GM15510 (cell line): Measurements from ENCODE around the gene PTPRE.

Source experiments
- POLR2A ChIP-seq: IDR thresholded peaks from 3 replicates; pipeline ENCODE4 v1.6.1; 2011; ENCODE audit warnings: borderline replicate concordance; ENCODE audit not compliant: insufficient read length; ENCODE audit errors: extremely low read depth

PTPRE gene

DNA sequence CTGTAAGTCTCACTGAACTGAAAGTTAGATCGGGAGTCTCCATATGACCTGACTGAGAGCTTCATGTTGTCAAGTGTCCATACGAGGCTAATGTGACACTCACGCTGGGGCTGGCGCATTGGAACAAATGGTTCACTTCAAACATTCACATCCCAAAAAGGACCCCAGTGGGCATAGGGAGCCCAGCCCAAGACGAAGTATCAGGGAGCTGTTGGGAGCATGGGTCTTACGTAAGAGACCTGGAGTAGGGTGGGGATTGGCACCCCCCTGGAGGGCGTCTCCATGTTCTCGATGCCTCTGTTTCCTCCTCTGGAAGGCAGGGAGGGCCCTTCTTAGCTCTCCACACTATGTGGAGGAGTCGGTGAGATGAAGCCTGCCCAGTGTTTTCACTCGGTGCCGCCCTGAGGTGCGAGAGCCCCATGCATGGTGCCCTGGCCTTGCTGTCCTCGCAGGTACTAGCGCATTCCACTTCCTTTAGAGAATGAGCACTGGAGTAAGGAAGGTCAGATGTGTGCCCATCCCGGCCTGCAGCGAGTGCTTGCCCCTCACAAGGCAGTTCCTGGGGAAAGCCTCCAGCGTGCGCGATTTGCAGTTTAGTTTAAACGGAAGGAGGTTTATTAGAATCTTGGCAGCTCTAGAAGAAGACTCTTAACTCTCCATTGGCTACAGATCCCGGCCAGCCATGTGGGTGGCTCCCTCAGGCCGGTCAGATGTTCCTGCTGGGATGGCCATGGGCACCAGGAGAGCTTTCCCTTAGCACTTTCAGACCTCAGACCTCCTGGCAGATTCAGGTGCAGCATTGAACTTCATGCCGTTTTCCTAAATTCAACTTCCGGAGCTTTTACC lies 64.4 kb downstream of the PTPRE start:
- no peak for TF ChIP-seq POLR2A

DNA sequence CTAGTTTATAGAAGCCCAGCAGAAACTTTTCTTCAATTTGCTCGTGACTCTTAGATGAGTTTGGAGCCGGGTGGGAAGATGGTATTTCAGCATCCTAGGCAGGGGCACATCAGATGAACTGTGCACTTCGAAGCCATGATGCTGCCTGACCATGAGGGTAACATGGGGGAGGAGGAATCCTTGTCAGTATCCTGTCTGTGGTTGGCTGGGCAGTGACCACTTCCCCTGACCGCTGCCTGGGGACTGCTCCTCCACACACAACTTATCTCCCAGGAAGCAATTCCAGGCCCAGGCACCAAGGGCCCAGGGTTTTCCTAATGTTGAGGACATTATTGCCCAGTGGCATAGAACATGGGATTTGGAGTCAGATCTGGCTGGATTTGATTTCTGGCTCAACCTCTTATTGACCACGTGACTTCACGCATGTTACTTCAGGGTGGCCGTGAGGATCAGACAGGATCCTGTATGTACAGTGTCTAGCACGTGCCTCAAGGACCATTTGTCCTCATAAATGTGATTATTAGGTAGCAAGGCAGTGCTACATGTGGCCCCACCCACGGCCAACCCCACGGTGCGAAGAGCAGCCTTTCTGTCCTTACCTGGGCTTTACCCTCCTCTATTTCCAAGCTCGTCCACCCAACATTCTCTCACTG lies 65.2 kb downstream of the PTPRE start:
- no peak for TF ChIP-seq POLR2A

DNA sequence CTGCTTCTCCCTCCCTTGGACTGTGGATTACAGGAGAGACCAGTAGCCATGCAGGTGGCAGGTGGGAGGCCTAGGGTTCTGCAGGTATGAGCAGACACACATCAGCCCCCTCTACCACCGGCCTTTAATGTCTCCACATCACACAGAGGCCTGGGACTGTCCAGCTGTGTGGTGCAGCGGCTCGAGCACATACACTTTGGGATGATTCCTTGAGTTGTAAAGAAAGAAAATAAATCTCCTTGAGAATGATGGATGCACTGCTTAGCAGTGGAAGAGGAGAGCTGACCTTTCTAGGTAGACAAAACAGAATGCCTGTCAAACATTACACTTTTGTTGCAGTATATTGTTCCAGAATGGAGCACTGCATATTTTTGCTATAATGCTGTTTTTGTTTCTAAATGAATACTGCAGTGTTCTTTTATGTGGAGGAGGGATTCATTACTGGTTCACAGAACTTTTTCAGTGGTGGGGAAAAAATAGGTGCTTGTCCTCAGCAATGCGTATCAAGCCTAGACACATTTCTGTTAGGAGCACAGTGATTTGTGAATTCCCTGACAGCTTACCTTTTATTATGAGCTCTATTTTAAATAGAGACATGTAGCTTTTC lies 66.0 kb downstream of the PTPRE start:
- no peak for TF ChIP-seq POLR2A

DNA sequence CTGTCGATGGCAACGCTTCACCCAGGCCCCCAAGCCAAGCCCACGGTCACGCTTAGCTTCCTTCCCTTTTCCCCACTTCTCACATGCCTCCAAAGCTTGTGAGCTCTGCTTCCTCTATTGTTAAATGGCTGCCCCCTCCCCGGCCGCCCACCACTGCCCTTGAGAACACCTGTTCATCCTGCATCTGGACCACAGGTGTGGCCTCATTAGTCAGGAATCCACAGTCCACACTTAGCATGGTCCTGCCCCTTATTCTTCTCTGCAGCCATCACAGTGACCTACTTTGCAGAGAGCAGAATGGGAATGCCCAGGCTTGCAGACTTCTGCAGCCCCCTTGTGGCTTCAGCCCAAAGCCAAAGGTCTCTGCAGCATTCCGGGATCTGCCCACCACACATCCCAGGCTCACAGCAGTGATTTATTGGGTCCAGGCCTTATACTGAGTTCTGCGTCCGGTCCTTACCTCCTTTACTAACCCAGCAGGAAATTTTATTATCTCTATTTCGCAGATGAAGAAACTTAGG lies 66.9 kb downstream of the PTPRE start:
- no peak for TF ChIP-seq POLR2A

DNA sequence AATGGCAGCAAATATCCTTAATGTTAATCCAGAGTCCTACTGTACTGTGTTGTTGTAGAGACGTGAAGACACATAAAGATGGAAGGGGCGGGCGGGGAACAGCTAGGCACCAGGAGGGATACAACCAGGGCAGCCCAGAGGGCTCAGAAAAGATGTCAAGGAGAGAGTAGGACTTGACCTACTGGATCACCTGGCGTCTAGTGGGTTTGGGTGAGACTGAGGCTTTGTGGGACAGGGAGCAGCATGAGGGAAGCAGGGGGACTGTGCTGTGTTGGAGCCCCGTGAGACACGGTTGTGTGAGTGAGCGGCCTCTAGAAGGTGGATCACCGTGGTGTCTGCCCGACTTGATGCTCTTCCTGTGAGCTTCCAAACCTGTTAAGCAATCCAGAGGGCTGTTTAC lies 68.0 kb downstream of the PTPRE start:
- no peak for TF ChIP-seq POLR2A

DNA sequence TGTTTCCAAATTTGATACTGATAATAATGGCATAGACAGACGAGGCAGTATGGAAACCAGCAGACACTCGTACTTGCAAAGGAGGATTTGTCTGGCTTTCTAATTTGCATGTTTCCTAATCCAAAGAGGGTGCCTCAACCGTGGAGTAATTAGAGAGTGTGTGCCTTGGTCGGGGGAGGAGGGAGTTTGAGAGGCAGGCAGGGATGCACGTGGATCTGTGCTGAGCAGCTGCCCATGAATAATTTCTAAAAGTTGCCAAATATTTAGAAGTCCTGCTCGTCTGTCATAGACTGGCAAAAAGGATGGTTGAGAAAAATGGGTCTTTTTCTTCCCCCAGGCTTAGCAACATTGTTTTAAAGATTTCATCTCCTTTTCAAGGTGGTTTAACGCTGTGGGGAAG lies 69.4 kb downstream of the PTPRE start:
- TF ChIP-seq POLR2A = no peak

DNA sequence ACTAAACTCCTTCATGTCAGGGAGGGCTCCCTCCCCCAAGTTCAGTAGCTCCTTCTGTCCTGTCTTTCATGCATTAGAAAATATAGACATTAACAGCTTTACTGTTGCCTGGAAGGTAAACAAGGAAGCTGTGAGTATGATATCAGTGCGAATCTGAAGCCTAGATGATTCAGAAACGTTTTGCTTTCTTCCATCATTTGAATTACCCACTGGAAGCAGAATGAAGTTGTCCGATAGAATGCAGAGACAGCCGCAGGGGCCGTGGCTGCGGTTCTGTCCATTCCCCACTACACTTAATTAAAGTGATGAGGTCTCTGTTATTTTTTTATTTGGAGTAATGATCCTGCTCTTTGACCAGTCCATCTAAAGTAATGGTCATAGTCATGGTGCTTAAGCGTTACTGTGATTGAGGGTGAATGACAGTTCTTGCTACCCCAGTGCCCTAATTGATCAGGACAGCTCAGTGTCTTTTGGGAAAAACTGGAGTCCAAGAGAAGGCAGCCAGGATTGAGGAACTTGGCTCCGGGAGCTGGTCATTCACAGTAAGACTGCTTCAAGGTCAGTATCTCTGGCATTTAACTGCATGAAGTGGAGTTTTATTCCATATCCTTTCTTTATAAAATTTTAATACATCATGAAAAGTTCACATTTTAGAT lies 69.9 kb downstream of the PTPRE start:
- TF ChIP-seq POLR2A = no peak

DNA sequence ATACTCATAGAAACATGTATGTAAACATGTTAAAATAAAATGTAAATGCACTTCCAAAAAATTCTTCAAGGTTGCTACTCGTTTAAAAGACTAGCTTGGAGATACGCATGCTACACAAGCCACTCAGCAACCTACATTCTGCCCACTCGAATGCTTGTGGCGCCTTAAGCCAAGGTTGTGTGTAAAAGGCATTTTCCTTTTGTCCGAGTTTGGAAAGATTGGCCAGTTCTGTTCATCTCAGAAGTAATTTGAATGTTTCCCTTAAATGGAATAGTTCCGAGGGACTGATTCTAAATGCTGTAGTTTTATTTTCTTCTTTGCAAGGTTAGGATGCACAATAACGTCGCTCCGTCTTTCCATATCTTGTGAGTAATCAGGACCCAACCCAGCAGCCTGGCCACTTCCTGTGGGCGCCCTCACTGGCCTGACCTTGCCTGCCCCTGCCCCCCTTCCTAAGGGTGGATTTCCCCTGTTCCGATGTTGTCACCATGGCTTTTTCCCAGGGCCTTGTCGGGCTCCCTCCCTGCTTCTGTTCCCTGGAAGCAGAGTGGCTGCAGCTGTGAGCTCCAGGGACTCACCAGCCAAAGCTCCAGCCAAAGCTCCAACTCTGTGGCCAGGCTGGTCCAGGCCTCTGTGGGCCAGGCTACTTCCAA lies 70.6 kb downstream of the PTPRE start:
- no peak for TF ChIP-seq POLR2A

DNA sequence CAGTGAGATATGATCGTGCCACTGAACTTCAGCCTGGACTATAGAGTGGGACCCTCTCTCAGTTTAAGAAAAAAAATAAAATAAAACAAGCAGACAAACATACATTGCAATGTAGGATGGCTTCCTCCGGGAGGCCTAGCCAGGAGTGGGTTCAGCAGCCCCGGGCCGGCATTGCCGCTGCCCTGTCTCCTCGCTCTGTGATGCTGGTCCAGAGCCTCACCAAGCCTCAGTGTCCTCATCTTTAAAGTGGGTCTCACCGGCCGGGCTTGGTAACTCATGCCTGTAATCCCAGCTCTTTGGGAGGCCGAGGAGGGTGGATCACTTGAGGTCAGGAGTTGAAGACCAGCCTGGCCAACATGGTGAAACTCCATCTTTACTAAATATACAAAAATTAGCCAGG lies 71.6 kb downstream of the PTPRE start:
- no peak for TF ChIP-seq POLR2A

DNA sequence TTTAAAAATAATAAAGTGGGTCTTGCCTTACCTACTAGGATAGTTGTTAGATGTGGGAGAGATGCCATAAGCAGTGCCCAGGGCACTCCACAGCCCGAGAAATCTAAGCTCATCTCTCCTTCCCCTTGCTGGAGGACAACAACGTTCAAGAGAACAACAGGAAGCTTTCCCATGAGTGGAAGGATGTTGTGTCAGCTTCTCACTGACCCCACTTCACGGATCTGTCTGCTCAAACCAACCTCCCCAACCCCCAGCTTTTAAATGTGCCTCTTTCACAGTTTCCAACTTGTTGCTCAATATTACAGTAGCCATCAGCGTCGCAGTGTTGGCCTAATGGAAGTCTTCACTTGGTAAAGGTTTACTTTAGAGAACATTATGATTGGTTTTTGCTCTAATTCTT lies 72.1 kb downstream of the PTPRE start:
- no peak for TF ChIP-seq POLR2A

DNA sequence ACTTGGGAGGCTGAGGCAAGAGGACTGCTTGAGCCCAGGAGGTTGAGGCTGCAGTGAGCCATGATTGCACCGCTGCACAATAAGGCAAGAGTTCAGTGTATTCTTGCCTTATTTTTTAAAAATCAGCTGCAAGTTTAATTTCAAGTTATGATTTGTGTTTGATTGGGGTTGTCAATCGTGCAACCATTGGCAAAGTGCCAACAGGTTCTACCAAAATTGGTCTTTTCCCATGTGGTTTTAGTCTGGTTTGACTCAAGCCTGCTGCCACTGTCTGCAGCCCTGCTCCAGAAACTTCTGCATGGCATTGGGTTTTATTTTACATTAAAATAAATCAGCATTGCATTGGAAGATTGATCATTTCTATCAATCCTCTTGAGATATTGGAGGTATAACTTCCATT lies 72.7 kb downstream of the PTPRE start:
- no peak for TF ChIP-seq POLR2A

DNA sequence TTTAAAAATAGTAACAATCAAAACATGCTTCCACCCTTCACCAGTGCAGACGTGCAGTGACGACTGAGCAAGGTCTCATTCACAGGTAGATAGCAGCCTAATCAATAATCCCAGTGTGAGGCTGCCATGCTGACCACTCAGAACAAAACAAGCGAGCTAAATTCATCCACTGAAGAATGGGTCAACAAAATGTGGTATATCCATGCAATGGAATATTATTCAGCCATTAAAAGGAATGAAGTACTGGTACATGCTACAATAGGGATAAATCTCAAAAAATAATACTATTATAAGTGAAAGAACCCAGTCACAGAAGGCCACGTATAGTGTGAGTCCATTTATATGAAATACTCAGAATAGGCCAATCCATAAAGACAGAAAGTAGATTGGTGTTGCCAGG lies 74.0 kb downstream of the PTPRE start:
- TF ChIP-seq POLR2A = no peak

DNA sequence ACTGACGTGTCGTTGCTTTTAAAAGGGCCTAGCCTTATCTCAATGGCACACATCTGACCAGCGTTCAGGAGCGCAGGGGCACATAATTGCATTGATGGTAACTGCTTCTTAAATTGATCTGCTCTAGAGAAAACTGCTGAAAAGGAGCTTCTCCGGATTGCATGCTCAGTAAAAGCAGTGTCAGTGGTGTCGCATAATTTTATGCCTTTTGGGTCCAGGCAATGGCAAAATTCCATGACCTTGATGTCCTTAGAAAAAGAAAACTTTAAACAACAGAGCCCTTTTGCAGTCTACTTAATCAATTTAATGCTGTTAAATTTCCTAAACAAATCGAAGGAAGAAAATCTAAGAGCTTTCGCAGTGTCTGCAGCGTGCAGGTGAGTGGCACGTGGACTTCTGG lies 75.7 kb downstream of the PTPRE start:
- no peak for TF ChIP-seq POLR2A

DNA sequence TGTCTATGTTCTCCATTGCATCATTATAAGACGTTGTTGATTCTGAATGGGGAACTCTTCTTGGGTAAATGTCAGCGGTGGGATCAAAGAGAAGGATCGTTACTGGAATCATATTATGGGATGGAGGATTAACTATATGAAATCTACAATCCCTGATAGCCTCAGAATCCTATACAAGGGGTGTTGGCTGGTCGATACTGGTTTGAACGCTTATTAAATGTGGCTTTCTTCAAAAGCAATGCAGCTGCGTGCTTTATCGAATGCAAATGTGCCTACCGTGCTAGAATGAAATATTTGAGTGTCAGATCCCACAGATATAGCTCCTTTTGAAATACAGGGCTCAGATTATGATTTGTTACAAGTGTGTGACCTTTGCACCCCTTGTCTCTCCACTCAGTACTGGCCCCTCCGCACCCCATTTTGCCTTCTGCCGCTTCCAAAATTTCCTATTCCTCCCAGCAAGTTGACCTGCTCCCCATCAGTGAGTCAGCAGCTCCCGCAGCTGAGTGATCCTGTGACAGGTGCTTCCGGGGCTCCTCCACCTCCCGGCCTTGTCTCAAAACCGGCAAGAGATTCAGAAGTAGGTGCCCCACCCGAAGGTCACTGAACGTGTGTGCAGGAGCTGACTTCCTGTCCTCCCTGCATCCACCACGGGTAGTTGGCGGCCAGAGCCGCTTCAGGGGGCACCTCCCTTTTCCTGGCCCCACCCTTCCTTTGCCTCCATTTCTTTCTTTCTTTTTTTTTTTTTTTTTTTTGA lies 76.6 kb downstream of the PTPRE start:
- TF ChIP-seq POLR2A = no peak
